Measurements from ENCODE around the gene SLC7A9. TPM values are rescaled to one million over a fixed set of nuclear protein-coding genes. Genes with fewer than 3 reads are reported as not detected.

The SLC7A9 gene
- total RNA-seq, 1 donor from 2014 or later = not detected

GRCh38 chr19:32828643-32829344 lies 40.8 kb downstream of the SLC7A9 start:
- no peak for DNase-seq (ENCODE audit: low spot score)

- no peak for DNase-seq (ENCODE audit: low spot score)
Observed at GRCh38 chr19:32828139-32828538, 41.4 kb downstream of the SLC7A9 start.

GRCh38 chr19:32824916-32825608 lies 44.5 kb downstream of the SLC7A9 start:
- DNase-seq (ENCODE audit: low spot score) = no peak

DNA sequence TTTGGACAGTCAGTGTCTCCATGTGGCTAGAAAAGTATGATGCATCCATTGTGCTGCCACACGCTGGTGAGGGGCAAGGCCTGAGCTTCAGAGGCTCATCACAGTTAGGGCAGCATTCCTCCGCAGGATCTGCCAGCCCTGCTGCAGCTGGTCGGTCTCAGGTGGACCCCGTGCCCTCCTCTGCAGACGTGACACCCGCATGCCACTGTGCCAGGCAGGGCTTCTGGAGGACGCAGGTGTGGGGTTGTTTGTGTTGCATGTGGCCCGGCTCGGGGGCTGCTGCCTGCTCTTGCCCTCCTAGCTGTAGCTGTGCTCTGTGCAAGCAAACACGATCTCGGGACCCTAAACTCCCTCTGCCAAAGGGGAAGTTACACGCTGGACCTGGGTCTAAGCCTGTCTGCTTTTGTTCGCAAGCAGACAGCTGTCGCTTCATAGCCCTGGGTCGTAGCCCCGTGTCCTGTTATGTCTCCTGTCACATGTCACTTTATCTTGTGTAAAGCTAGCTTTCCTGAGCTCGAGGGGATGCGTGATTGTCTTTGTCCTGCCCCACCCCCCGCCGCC lies 45.3 kb downstream of the SLC7A9 start:
- DNase-seq (ENCODE audit: low spot score) = no peak

DNA sequence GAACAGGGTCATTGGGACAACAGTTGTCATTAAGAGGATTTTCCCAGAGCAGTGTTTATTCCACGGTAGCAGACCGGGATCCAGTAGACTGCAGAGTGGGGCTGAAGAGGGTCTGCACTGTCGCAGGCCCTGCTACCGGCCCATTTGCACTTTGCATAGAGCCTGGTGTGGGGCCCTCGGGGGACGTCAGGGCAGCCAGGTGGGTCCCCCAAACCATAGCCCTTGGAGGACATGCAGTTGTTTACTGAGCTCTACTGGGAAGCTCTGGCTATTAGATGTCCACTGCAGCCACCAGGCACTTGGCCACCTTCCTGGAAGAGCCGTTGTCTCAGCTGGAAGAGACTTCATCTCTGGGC lies 45.8 kb downstream of the SLC7A9 start:
- DNase-seq (ENCODE audit: low spot score) = no peak

- no peak for DNase-seq (ENCODE audit: low spot score)
Observed at GRCh38 chr19:32822916-32823746, 46.4 kb downstream of the SLC7A9 start.

- DNase-seq (ENCODE audit: low spot score) = no peak
Observed at GRCh38 chr19:32819419-32820400, 49.9 kb downstream of the SLC7A9 start.

DNA sequence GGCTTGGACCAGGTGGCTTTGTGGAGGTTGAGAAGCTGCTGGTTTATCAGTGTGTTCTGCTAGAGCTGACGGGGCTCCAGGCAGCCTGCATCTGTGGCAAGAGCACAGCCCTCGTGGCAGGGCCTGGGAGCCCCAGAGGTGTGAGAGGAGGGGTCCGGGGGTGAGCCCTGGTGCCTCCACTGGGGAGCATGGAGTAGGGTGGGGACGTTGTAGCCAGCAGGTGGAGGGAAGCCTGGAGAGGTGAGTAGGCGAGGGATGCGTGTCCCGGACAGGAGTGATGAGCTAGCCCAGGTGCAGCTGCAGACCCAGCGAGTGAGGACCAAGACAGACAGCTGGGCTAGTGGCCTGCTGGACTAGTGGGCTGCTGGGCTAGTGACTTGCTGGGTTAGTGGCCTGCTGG lies 51.0 kb downstream of the SLC7A9 start:
- no peak for DNase-seq (ENCODE audit: low spot score)

- DNase-seq (ENCODE audit: low spot score) = no peak
Observed at GRCh38 chr19:32817569-32818476, 51.7 kb downstream of the SLC7A9 start.

DNA sequence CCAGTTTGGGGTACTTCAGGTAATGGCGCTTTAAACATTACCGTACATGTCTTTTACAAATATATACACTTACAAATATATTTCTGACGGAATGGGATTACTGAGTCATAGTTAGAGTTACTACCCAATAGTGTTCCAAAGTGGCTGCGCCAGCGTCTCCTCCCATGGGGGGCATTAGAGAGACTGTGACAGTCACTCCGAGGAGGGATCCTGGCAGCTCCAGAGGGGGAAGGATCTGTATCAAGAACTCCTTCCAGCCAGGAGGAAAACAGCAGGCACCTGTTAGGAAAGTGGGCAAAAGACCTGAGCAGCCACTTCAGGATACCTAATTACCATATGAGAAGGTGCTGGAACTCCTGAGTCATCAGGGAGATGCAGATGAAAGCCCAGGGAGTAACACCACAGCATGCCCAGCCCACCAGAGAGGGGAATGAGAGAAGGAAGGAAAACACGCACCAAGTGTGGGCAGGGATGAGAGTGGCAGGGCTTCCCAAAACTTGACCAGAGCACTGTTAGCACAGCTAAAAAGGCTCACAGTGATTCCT lies 52.9 kb downstream of the SLC7A9 start:
- DNase-seq (ENCODE audit: low spot score) = no peak

- no peak for DNase-seq (ENCODE audit: low spot score)
Observed at GRCh38 chr19:32814624-32815023, 54.9 kb downstream of the SLC7A9 start.

DNA sequence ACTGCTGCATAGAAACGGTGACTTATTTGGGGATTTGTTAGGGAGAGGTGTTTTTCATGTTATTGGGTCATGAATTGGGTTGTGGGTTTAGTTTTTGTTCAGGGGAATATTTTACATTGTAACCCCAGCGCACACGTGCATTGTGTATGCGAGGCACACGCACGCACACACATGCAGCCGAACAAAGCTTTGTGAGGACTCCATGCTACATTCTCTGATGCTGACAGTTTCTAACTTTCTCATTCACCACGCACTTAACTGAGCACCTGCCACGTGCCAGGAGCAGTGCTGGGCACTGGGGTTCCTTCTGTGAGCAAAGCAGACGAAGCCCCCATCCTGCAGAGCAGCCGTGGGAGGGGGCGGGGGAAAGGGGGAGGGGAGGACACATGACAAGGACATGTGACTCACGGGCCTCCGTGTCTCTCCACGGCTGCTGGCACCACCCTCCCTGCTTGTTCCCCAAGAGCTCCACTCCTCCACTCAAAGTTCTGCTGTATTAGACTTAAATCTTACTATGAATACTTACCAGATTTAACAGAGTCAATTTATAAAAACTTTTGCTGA lies 55.6 kb downstream of the SLC7A9 start:
- no peak for DNase-seq (ENCODE audit: low spot score)

GRCh38 chr19:32812571-32812970 lies 57.0 kb downstream of the SLC7A9 start:
- no peak for DNase-seq (ENCODE audit: low spot score)

DNA sequence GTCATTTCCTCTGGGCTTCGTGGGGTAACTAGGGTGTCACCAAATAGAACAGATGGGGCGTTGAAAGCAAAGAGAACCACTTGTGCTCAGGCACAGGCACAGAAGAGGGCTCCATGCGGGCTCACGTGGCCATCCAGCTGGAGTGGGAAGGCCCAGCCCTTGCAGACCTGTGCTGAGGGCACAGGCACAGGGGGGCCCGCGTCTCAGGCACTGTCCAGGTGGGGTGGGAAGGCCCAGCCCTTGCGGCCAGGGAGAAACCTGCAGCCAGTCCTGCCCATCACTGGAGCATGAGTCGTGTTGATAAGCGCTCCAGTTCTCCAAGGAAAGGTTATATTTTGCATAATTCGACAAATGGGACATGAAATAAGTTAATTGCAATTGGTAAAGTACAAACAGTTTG lies 57.5 kb downstream of the SLC7A9 start:
- DNase-seq (ENCODE audit: low spot score) = no peak

GRCh38 chr19:32811151-32811550 lies 58.4 kb downstream of the SLC7A9 start:
- DNase-seq (ENCODE audit: low spot score) = no peak

DNA sequence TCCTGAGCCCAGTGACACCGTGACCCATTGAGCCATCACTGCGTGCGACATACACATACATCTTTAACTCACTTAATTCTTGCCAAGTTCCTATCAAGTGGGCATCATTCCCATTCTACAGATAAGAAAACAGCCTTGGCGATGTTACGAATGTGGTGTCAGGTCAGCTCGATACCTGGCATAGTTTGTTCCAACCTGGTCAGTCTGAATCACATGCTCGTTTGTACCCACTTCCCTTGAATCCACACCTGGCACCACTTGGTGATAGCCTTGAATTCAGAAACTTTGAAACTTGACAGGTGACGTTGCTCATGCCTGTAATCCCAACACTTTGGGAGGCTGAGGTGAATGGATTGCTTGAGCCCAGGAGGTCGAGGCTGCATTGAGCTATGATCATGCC lies 59.1 kb downstream of the SLC7A9 start:
- no peak for DNase-seq (ENCODE audit: low spot score)

GRCh38 chr19:32809754-32810153 lies 59.8 kb downstream of the SLC7A9 start:
- DNase-seq (ENCODE audit: low spot score) = peak; percentile 4

DNA sequence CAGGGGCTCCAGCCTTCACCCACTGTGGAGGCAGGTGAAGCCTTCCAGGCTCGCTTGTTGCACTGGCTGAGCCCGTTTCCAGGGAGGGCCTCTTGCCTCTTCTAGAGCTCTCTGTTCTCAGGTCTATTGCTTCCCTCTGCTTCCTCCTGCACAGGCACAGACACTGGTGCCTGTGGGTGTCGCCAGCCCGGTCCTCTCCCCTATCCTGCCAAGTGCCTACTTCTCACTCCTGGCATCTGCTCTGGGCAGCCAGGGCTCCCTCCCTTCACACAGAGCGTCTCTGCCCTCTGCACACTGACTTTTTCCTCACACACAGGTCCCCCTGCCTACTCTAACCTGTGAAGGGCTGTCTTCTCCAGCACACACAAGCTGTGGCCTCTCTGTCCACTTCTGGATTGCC lies 60.3 kb downstream of the SLC7A9 start:
- DNase-seq (ENCODE audit: low spot score) = no peak

GRCh38 chr19:32808236-32808635 lies 61.3 kb downstream of the SLC7A9 start:
- DNase-seq (ENCODE audit: low spot score) = no peak

Measured in umbilical cord (tissue), 2 donors.